ENCODE data around the gene GPS1. TPM values are rescaled to one million over a fixed set of nuclear protein-coding genes. Genes with fewer than 3 reads are reported as not detected.

GPS1 gene
- total RNA-seq, 1 donor from 2014 or later, result 150 TPM

- Histone ChIP-seq H3K36me3 (ENCODE audit: control insufficient read depth, insufficient read depth, low read length) (no peaks in the 10 kb centered on the region), H3K4me3 (ENCODE audit: low read depth, low read length) (no peak overlapping the region), H3K27me3 (ENCODE audit: control insufficient read depth, insufficient read depth, low read length) (no peaks in the 10 kb centered on the region)
- DNase-seq (ENCODE audit: low read depth), result no peak
- TF ChIP-seq, protein P1, sequence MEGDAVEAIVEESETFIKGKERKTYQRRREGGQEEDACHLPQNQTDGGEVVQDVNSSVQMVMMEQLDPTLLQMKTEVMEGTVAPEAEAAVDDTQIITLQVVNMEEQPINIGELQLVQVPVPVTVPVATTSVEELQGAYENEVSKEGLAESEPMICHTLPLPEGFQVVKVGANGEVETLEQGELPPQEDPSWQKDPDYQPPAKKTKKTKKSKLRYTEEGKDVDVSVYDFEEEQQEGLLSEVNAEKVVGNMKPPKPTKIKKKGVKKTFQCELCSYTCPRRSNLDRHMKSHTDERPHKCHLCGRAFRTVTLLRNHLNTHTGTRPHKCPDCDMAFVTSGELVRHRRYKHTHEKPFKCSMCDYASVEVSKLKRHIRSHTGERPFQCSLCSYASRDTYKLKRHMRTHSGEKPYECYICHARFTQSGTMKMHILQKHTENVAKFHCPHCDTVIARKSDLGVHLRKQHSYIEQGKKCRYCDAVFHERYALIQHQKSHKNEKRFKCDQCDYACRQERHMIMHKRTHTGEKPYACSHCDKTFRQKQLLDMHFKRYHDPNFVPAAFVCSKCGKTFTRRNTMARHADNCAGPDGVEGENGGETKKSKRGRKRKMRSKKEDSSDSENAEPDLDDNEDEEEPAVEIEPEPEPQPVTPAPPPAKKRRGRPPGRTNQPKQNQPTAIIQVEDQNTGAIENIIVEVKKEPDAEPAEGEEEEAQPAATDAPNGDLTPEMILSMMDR (IDR thresholded peaks at IDR 0.05; ENCODE audit: insufficient read depth, low read length, poor library complexity, severe bottlenecking), result no peak
Measured at GRCh38 chr17:82055965-82056728, 4.4 kb downstream of the GPS1 start.

DNA sequence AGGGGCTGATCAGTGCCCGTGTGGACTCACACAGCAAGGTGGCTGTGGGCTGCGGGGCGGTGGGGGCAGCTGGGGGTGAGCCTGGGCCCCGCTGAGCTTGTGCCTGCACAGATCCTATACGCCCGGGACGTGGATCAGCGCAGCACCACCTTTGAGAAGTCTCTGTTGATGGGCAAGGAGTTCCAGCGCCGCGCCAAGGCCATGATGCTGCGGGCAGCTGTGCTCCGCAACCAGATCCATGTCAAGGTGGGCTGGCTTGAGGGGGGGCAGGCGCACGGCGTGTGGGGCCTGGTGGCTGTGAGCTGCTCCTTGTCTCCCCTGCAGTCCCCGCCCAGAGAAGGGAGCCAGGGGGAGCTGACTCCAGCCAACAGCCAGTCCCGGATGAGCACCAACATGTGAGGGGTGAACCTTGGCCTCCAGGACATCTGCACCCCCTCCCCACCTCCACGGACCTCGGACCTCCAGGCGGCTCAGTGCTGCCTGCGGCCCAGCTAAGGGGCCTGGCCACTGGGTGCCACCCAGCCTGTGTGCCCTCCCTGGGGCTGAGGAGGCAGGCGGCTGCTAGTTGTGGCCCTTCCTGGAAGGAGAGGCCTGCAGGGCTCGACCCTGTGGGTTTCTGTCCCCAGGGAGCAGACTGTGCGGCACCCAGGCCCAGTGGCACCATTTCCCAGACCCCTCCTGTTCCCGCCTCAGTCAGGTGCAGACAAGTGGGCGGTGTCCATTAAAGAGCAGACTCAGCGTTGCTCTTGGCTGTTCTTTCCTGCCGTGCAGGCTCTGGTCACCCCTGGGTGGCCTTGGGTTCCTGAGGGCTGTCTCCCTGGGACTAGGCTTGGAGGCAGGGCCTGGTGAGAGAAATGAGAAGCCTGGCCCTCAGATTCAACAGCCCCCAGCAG is 5.3 kb downstream of the GPS1 start:
- Histone ChIP-seq H3K36me3 (ENCODE audit: control insufficient read depth, insufficient read depth, low read length) (no peaks in the 10 kb centered on the region), H3K27me3 (ENCODE audit: control insufficient read depth, insufficient read depth, low read length) (no peaks in the 10 kb centered on the region), H3K4me3 (ENCODE audit: low read depth, low read length) (no peak overlapping the region)
- TF ChIP-seq, protein P1 (IDR thresholded peaks at IDR 0.05; ENCODE audit: insufficient read depth, low read length, poor library complexity, severe bottlenecking), result no peak
- DNase-seq (ENCODE audit: low read depth), result no peak

GRCh38 chr17:82058230-82058854 is 6.6 kb downstream of the GPS1 start:
- Histone ChIP-seq H3K27me3 (ENCODE audit: control insufficient read depth, insufficient read depth, low read length) (no peaks in the 10 kb centered on the region), H3K36me3 (ENCODE audit: control insufficient read depth, insufficient read depth, low read length) (no peaks in the 10 kb centered on the region), H3K4me3 (ENCODE audit: low read depth, low read length) (no peak overlapping the region)
- TF ChIP-seq, protein P1 (IDR thresholded peaks at IDR 0.05; ENCODE audit: insufficient read depth, low read length, poor library complexity, severe bottlenecking), result no peak
- DNase-seq (ENCODE audit: low read depth), result no peak

DNA sequence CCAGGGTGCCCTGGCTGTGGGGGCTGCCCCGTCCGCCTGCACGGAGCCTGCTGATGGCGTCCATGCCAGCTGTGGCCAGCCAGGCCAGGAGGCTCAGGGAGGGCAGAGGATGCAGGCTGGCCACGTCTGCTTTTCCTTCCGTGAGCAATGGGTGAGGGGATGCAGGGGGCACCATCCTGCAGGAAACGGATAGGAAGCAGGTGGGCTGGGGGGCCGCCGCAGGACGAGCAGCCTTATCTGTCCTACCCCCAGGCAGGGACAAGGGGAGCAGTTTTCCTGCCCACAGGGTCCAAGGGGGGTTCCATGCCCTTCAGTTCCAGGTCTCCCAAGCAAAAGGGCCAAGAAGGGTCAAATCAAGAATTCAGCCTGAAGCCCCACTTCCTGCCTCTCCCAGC is 7.2 kb downstream of the GPS1 start:
- H3K36me3 ChIP-seq (ENCODE audit: control insufficient read depth, insufficient read depth, low read length), result no peaks in the 10 kb centered on the region
- TF ChIP-seq, protein P1 (IDR thresholded peaks at IDR 0.05; ENCODE audit: insufficient read depth, low read length, poor library complexity, severe bottlenecking), result no peak
- H3K4me3 ChIP-seq (ENCODE audit: low read depth, low read length), result no peak overlapping the region
- H3K27me3 ChIP-seq (ENCODE audit: control insufficient read depth, insufficient read depth, low read length), result no peaks in the 10 kb centered on the region
- no peak for DNase-seq (ENCODE audit: low read depth)

GRCh38 chr17:82059272-82060000 is 7.7 kb downstream of the GPS1 start:
- DNase-seq (ENCODE audit: low read depth), result no peak
- no peaks in the 10 kb centered on the region for H3K36me3 ChIP-seq (ENCODE audit: control insufficient read depth, insufficient read depth, low read length)
- TF ChIP-seq, protein P1 (IDR thresholded peaks at IDR 0.05; ENCODE audit: insufficient read depth, low read length, poor library complexity, severe bottlenecking), result no peak
- no peaks in the 10 kb centered on the region for H3K27me3 ChIP-seq (ENCODE audit: control insufficient read depth, insufficient read depth, low read length)
- H3K4me3 ChIP-seq (ENCODE audit: low read depth, low read length), result no peak overlapping the region
